Measurements from ENCODE around the gene LY6G6F.

The LY6G6F gene

GRCh38 chr6:31742894-31743293, 36.2 kb downstream of the LY6G6F start:
- DNase-seq, result no peak

GRCh38 chr6:31744422-31744821, 37.8 kb downstream of the LY6G6F start:
- DNase-seq, result no peak

GRCh38 chr6:31749301-31750036, 42.8 kb downstream of the LY6G6F start:
- DNase-seq, result no peak

- DNase-seq, result no peak
Observed at GRCh38 chr6:31750411-31751022, 43.9 kb downstream of the LY6G6F start.

GRCh38 chr6:31752739-31753319, 46.2 kb downstream of the LY6G6F start:
- DNase-seq, result no peak

GRCh38 chr6:31758281-31758680, 51.6 kb downstream of the LY6G6F start:
- DNase-seq, result no peak

Measured in SHP77 treated with DMSO at 0.1 percent for 48 hours (cell line).